WTC11 (cell line): ENCODE results near the gene CA5A. TPM values are rescaled to one million over a fixed set of nuclear protein-coding genes. Genes with fewer than 3 reads are reported as not detected.
"Not testable (repeated sequence)": the region's sequence is repeated elsewhere in the genome, so short reads cannot be mapped to it uniquely, and the experiment has no call there.

Experiments
- ATAC-seq: fragments of 200-7000 bp; cut with Tn5 transposase; 2 replicates; pipeline ENCODE4 v1.10.0; 2021; ENCODE audit warnings: mild to moderate bottlenecking, moderate library complexity
- CTCF ChIA-PET: fragments of 300-600 bp; sonication (Branson Sonifier 250); formaldehyde crosslinking; loops from one replicate; lab custom pipeline; 2021; ENCODE audit warnings: antibody characterized with exemption; lab: Charles Lee
- POLR2A ChIA-PET: fragments of 350-600 bp; sonication (Branson Sonifier 250); formaldehyde crosslinking; loops from one replicate; lab custom pipeline; 2021; ENCODE audit warnings: antibody characterized with exemption; lab: Charles Lee
- DNase-seq: peaks from one replicate; pipeline ENCODE4 v3.0.0; 2021; ENCODE audit warnings: low spot score
- H3K27ac Mint-ChIP-seq: 2 replicates; pipeline ENCODE4 v1.8.0; 2021; ENCODE audit warnings: mixed read lengths
- H3K27me3 Mint-ChIP-seq: 2 replicates; pipeline ENCODE4 v1.8.0; 2021; ENCODE audit warnings: low read depth, mild to moderate bottlenecking, moderate library complexity, mixed read lengths
- H3K36me3 Mint-ChIP-seq: 2 replicates; pipeline ENCODE4 v1.8.0; 2021; ENCODE audit warnings: mixed read lengths
- H3K4me1 Mint-ChIP-seq: 2 replicates; pipeline ENCODE4 v1.8.0; 2022; ENCODE audit warnings: mixed read lengths
- H3K4me3 Mint-ChIP-seq: 2 replicates; pipeline ENCODE4 v1.8.0; 2021; ENCODE audit warnings: mild to moderate bottlenecking, moderate library complexity, mixed read lengths
- H3K9me3 Mint-ChIP-seq: 2 replicates; pipeline ENCODE4 v1.8.0; 2021; ENCODE audit warnings: mixed read lengths
- GABPB1 ChIP-seq: sonication (generic); formaldehyde crosslinking; IDR thresholded peaks from 2 replicates; pipeline ENCODE4 v1.8.1; 2023; ENCODE audit warnings: mild to moderate bottlenecking, missing genetic modification reagents
- MXD4 ChIP-seq: fragments of 250-450 bp; sonication (Bioruptor Pico); IDR thresholded peaks from 2 replicates; pipeline ENCODE4 v1.8.0; 2021; ENCODE audit warnings: mild to moderate bottlenecking, moderate library complexity, borderline replicate concordance
- total RNA-seq: library from RNA; stranded (reverse); gene quantifications from 3 replicates; pipeline ENCODE4 v1.2.3, GENCODE V29; 2021
- TF ChIP-seq, protein P1 (sequence below): sonication (generic); formaldehyde crosslinking; IDR thresholded peaks from 2 replicates; pipeline ENCODE4 v1.8.0; 2022; ENCODE audit warnings: mild to moderate bottlenecking, missing genetic modification reagents
- TF ChIP-seq, protein P2 (sequence below): fragments of 200-600 bp; IDR thresholded peaks from 2 replicates; pipeline ENCODE4 v1.8.0; 2022; ENCODE audit warnings: antibody characterized with exemption
- TF ChIP-seq, protein P3 (sequence below): fragments of 250-450 bp; sonication (Bioruptor Pico); IDR thresholded peaks from 2 replicates; pipeline ENCODE4 v1.9.0; 2021; ENCODE audit warnings: mild to moderate bottlenecking

Gene CA5A
- total RNA-seq, 1 experiment from 2014 or later = not detected

DNA sequence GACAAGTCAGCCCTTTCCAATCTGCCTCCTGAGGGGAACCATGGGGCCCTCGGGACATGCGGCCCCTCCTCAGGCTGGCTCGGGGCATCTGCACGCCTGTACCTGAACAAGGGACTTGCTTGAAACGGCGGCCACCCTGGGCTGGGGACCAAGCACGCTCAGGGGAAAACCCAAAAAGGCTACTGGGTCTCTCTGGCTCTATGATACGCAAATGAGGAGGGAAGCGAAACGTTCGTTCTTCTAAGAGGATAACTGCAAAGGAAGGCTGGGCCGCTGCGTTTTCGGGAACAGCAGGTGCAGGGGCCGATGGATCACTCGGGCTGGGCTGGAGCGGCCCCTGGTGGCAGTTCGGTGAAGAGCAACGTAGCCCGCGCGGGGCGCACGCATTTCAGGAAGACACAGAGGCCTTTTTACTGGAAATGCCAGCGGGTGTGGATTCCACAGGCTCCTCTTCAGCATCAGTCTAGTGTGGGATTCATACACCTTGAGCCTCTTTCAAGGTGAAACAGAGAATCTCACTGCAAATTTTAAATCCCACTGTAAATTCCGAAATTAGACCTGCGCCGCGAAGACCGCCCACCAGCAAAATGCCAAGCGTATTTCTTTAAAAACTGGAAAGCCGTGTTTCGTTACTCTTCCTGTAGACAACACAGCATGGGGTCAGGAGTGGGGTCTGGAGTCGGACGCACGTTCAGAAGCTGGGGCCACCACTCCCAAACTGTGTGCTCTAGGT lies 27.0 kb downstream of the CA5A start:
- DNase-seq (peak; percentile 93), ATAC-seq (peak; percentile 84)
- H3K4me1 Mint-ChIP-seq, H3K27ac Mint-ChIP-seq, H3K36me3 Mint-ChIP-seq, H3K9me3 Mint-ChIP-seq, H3K27me3 Mint-ChIP-seq, POLR2A ChIA-PET: not testable (repeated sequence)
- TF ChIP-seq, protein P1, sequence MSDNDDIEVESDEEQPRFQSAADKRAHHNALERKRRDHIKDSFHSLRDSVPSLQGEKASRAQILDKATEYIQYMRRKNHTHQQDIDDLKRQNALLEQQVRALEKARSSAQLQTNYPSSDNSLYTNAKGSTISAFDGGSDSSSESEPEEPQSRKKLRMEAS (CRISPR knock-in tag) = 0 out of 2 replicates have a peak, but pooled peaks have one; percentile 34
- TF ChIP-seq GABPB1 (CRISPR knock-in tag) = peak; percentile 45; the same call in 1 of the 2 replicates
- TF ChIP-seq, protein P2, sequence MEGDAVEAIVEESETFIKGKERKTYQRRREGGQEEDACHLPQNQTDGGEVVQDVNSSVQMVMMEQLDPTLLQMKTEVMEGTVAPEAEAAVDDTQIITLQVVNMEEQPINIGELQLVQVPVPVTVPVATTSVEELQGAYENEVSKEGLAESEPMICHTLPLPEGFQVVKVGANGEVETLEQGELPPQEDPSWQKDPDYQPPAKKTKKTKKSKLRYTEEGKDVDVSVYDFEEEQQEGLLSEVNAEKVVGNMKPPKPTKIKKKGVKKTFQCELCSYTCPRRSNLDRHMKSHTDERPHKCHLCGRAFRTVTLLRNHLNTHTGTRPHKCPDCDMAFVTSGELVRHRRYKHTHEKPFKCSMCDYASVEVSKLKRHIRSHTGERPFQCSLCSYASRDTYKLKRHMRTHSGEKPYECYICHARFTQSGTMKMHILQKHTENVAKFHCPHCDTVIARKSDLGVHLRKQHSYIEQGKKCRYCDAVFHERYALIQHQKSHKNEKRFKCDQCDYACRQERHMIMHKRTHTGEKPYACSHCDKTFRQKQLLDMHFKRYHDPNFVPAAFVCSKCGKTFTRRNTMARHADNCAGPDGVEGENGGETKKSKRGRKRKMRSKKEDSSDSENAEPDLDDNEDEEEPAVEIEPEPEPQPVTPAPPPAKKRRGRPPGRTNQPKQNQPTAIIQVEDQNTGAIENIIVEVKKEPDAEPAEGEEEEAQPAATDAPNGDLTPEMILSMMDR = peak; percentile 86
- CTCF ChIA-PET = interaction anchor here (0.8 to 2.7 kb wide), 3 partner anchors 18 to 132 kb away, joined by 3 to 5 read pairs (median 4); no protein-coding TSS in a partner anchor
- peak overlapping the region; percentile 46; the same call in 1 of the 2 replicates for H3K4me3 Mint-ChIP-seq

DNA sequence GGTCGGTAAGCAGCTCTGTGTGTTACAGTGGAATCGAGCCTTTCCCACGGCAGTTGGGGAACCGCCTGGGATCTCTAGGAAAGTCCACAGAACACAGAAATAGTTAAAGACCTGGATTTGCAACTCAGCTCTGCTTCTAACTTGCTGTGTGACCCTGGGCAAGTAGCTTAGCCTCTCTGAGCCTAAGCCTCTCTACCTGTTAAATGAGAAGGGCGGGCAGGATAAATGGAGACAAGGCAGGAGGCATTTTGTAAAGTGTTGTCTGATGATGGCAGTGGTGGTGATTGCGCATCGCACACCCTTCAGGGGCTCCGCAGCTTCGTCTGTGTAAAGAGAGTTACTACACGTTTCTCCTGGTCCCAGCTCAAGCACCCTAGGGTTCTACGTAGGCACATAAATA lies 28.2 kb downstream of the CA5A start:
- not testable (repeated sequence) for H3K9me3 Mint-ChIP-seq, ATAC-seq, H3K4me3 Mint-ChIP-seq

DNA sequence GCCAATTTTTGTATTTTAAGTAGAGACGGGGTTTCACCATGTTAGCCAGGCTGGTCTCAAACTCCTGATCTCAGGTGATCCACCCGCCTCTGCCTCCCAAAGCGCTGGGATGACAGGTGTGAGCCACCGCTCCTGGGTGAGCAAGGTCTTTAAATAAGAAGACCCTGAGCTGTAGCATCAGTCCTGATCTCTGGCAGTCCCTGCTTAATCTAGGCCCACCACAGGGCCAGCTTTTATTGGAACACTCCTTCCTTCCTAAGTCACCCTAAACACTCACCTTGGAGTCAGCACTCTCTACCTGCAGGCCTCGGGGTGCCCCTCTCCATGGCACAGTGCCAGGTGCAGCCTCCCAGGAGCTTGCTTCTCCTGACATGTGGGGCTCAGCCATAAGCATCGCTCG lies 30.8 kb downstream of the CA5A start:
- not testable (repeated sequence) for H3K27ac Mint-ChIP-seq, H3K36me3 Mint-ChIP-seq, ATAC-seq, H3K9me3 Mint-ChIP-seq, DNase-seq, H3K4me1 Mint-ChIP-seq, H3K27me3 Mint-ChIP-seq, H3K4me3 Mint-ChIP-seq
- POLR2A ChIA-PET = interaction anchor here (0.6 kb wide), 1 partner anchor 149 kb away, joined by 4 read pairs; no protein-coding TSS in a partner anchor
- CTCF ChIA-PET = interaction anchor here (1.3 to 3.0 kb wide), 3 partner anchors 17 to 126 kb away, joined by 4 to 12 read pairs (median 4); no protein-coding TSS in a partner anchor

More for the DNA sequence above, 28.2 kb downstream of the CA5A start:
- H3K27ac Mint-ChIP-seq, H3K4me1 Mint-ChIP-seq, H3K27me3 Mint-ChIP-seq, DNase-seq, POLR2A ChIA-PET, H3K36me3 Mint-ChIP-seq: not testable (repeated sequence)
- CTCF ChIA-PET = interaction anchor here (0.8 to 2.7 kb wide), 2 partner anchors 19 to 131 kb away, joined by 3 to 5 read pairs; no protein-coding TSS in a partner anchor

DNA sequence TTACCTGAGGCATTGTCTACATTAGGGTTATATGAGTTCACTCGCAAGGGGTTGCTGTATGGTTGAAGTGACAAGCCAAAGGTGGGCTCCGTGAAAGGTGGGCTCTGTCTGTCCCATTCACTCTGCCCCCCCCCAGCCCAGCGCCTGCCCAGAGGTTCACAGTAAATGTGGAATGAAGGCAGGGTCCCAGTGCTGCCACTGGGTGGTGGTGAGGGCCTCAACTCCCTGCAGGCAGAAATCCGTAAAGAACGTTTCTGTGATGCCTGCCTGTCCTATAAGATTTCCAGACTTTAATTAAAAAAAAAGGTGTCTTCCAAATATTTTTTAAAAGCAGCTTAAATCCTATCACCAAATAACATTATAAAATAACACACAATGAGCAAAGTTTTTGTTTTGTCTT lies 31.4 kb downstream of the CA5A start:
- peak; percentile 57 for ATAC-seq
- H3K36me3 Mint-ChIP-seq, DNase-seq, H3K9me3 Mint-ChIP-seq, H3K4me3 Mint-ChIP-seq, H3K4me1 Mint-ChIP-seq, POLR2A ChIA-PET, H3K27me3 Mint-ChIP-seq, H3K27ac Mint-ChIP-seq: not testable (repeated sequence)
- CTCF ChIA-PET = interaction anchor here (3.0 kb wide), 1 partner anchor 126 kb away, joined by 12 read pairs; no protein-coding TSS in a partner anchor

DNA sequence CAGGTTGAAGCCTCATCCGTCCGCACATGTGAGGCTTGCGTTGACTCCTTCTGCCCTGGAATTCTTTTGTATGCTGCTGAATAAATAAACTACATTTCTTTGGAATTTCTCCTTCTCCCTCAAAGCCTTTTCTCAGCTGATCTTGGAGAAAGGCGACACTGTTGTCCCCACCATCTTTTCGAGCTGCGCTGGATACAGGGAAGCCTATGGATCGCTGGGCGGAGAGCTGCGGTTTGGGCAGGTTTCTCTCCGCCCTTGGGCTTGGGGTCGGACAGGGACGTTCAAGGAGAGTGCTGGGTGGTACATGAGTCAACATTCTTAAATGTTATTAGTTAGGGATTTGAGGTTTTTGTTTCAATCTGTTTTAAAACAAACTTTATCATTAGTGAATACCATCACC lies 35.8 kb downstream of the CA5A start:
- H3K9me3 Mint-ChIP-seq, H3K27me3 Mint-ChIP-seq, DNase-seq, H3K27ac Mint-ChIP-seq, H3K36me3 Mint-ChIP-seq, H3K4me3 Mint-ChIP-seq, POLR2A ChIA-PET, H3K4me1 Mint-ChIP-seq, ATAC-seq: not testable (repeated sequence)
- CTCF ChIA-PET = interaction anchor here (1.1 kb wide), 1 partner anchor 122 kb away, joined by 4 read pairs; no protein-coding TSS in a partner anchor

DNA sequence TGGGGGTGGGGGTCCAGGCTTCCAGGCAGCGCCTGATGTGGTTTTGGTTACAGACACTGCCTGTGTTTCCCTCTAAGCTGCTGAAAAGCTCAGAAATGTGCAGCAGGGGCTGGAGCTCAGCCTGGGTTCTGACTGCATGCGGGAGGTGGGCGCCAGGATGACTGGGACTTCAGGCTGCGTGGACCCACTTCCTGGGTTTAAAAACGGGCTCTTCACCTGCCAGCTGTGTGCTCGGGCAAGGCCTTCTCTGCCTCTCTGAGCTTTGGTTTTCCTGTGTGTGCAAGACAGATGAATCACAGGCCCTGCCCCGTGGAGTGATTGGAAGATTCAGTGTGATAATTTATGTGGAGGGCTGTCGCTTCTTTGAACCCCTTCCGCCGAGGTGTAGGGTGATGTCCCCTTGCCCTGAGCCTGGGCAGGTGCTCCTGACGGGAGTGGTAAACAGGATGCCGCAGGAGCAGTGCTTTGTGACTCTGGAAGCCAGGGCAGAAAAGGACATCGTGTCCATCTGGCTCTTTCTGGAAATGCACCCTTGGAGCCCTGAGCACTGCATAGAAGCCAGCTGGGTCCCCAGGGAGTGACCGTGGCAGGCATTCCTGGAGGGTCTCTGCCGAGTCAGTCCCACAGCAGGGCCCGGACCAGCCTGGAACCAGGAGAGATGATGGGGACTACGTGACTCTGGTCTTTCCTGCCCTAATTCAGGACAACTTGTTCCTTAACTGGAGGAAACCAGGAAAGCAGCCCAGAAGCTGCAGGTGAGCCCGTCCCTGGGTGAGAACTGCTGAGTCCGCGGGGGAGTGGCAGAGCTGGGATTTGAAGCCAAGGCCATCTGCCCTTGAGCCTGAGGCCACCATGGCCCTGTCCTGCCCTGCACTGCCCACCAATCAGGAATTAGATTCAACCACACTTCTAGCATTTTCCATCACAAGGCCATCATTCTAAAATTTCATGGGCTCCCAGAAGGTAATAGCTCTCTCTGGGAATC lies 38.5 kb downstream of the CA5A start:
- H3K9me3 Mint-ChIP-seq = no peaks in the 10 kb centered on the region
- TF ChIP-seq, protein P3, sequence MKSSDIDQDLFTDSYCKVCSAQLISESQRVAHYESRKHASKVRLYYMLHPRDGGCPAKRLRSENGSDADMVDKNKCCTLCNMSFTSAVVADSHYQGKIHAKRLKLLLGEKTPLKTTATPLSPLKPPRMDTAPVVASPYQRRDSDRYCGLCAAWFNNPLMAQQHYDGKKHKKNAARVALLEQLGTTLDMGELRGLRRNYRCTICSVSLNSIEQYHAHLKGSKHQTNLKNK (CRISPR knock-in tag) = no peak
- no peak for TF ChIP-seq MXD4 (CRISPR knock-in tag)
- ChIA-PET POLR2A (no interaction called here), CTCF (interaction anchor here (0.8 to 1.8 kb wide), 3 partner anchors 22 to 119 kb away, joined by 3 to 7 read pairs (median 4); no protein-coding TSS in a partner anchor)
- H3K27ac Mint-ChIP-seq = no peak overlapping the region; the same call in 1 of the 2 replicates
- H3K4me3 Mint-ChIP-seq = no peak overlapping the region
- no peak for ATAC-seq
- H3K36me3 Mint-ChIP-seq = no peaks in the 10 kb centered on the region
- H3K27me3 Mint-ChIP-seq = no peaks in the 10 kb centered on the region
- no peak for DNase-seq
- H3K4me1 Mint-ChIP-seq = no peaks in the 10 kb centered on the region

DNA sequence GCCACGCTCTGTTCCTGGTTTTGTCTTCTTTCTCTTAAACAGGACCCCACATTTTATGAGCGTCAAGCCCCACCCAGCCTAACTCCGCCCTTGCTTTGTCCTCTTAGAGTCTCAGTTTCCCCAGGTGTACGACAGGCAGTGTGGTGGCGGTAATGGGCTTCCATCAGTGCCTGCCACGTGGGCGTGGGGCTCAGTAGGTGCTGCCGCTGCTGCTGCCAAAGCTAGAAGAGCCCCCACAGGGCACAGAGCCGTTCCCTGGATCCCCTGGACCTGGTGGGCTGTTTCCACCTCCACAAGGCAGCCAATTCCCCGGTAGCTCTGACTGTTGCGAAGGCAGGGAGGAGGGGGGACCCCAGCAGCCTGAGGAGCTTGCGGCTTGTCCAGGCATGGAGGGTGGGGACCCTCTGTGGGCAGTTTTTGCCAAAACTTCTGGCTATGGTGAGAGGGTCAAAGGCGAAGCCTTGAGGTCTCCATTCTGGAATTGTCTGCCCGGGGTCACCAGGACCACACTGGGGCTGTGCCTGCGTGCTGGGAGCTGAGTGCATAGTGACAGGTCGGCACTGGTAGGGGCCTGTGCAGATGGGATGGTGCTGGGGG lies 39.3 kb downstream of the CA5A start:
- CTCF ChIA-PET = interaction anchor here (0.6 to 1.8 kb wide), 2 partner anchors 105 to 118 kb away, joined by 3 to 7 read pairs; no protein-coding TSS in a partner anchor

DNA sequence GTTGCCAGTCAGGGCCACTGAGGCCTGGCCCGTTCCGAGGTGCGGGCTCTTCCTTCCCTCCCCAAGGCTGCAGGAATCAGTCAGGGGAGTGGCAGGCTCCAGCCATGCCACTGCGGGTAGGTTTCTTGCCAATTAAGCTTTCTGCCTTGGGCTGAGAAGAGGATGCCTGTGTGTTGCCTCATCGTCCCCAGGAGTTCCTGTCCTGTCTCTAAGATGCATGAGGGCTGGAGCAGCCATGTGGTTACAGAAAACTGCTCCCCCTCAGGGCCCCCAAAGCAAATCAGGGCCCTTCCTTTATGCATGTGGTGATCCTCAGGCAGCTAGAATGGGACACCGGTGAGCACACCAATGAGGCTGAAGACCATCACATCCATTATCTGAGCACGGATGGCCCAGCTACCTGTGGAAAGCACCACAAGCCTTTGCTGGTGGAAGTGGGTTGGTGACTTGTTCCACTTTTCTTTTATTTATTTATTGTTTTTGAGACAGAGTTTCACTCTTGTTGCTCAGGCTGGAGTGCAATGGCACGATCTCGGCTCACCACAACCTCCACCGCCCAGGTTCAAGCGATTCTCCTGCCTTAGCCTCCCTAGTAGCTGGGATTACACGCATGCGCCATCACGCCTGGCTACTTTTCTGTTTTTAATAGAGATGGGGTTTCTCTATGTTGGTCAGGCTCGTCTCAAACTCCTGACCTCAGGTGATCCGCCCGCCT lies 40.0 kb downstream of the CA5A start:
- not testable (repeated sequence) for ATAC-seq, H3K9me3 Mint-ChIP-seq, H3K27me3 Mint-ChIP-seq, DNase-seq, H3K27ac Mint-ChIP-seq, H3K4me1 Mint-ChIP-seq, H3K4me3 Mint-ChIP-seq, H3K36me3 Mint-ChIP-seq
- POLR2A ChIA-PET = interaction anchor here (0.6 kb wide), 1 partner anchor 11 kb away, joined by 4 read pairs; no protein-coding TSS in a partner anchor
- CTCF ChIA-PET = interaction anchor here (0.6 to 1.8 kb wide), 4 partner anchors 25 to 118 kb away, joined by 3 to 7 read pairs (median 4); no protein-coding TSS in a partner anchor

More for the DNA sequence above, 39.3 kb downstream of the CA5A start:
- H3K36me3 Mint-ChIP-seq, H3K27me3 Mint-ChIP-seq, ATAC-seq, H3K4me1 Mint-ChIP-seq, H3K4me3 Mint-ChIP-seq, DNase-seq, H3K9me3 Mint-ChIP-seq, H3K27ac Mint-ChIP-seq: not testable (repeated sequence)
- POLR2A ChIA-PET = interaction anchor here (0.6 kb wide), 1 partner anchor 11 kb away, joined by 4 read pairs; no protein-coding TSS in a partner anchor
